Transverse colon (tissue), 3 donors: Measurements from ENCODE around the gene GPS1.

Experiments
- POLR2A ChIP-seq: fragments of 450-650 bp; IDR thresholded peaks from one replicate; pipeline ENCODE4 v1.6.1; 2016; ENCODE audit warnings: antibody characterized with exemption, mild to moderate bottlenecking, moderate library complexity
- TF ChIP-seq, protein P1 (sequence below), 5 experiments: fragments of 200-600 bp in 3 of 5; fragments of 450-650 bp in 2 of 5; sonication (generic) in 3 of 5; IDR thresholded peaks; 1 replicate in 2 of 5; 2 replicates in 3 of 5; pipeline ENCODE4 v1.5.1; 2016 to 2017; ENCODE audit warnings: antibody characterized with exemption in 5 of 5, inconsistent platforms in 3 of 5, mild to moderate bottlenecking in 2 of 5, moderate library complexity in 1 of 5

DNA sequence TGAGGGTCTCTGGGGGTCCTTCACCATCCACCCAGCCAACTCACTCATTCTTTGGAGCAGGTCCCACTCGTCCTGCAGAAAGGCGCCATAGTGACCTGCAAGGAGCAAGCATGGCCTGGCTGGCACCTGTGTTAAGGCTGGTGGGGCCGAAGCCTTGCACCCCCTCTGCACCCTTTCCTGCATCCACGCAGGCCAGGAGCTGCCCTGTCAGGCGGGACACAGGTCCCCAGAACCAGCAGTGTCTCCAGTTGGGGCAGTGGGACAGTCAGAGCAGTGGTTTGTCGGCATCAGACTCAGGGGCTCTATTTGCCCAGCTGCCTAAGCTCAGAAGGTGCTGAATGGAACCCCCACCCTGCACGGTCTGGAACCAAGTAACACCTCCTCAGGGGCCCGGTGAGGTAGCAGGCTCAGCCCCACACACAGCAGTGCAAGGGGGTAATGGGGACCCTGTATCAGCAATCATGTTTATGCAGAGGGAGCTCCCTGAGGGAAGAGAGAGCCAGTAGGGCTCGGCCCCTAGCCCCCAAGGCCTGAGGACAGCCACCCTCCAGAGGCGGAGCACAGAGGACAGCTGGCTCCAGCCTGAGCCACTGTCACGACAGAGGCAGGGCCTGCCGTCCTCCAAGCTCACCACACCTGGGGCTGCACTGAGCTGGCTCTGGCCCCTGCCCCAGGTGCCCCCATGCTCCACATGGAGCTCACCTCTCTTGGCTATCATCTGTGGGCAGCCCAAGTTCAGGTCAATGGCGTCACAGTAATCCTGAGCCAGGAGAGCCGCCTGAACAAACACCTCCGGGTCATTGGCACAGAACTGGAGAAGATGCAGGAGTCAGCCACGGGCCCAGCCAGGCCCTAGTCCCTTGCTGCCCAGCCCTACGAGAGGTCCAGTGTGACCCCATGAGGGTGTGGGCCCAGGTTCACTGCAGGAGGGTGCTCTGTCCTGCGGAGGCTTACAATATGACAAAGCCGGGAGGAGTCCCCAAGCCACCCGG is 12.0 kb downstream of the GPS1 start:
- TF ChIP-seq, protein P1, sequence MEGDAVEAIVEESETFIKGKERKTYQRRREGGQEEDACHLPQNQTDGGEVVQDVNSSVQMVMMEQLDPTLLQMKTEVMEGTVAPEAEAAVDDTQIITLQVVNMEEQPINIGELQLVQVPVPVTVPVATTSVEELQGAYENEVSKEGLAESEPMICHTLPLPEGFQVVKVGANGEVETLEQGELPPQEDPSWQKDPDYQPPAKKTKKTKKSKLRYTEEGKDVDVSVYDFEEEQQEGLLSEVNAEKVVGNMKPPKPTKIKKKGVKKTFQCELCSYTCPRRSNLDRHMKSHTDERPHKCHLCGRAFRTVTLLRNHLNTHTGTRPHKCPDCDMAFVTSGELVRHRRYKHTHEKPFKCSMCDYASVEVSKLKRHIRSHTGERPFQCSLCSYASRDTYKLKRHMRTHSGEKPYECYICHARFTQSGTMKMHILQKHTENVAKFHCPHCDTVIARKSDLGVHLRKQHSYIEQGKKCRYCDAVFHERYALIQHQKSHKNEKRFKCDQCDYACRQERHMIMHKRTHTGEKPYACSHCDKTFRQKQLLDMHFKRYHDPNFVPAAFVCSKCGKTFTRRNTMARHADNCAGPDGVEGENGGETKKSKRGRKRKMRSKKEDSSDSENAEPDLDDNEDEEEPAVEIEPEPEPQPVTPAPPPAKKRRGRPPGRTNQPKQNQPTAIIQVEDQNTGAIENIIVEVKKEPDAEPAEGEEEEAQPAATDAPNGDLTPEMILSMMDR (IDR thresholded peaks at IDR 0.05) = no peak
- no peak for TF ChIP-seq POLR2A
